SKM-1 (cell line): Measurements from ENCODE around the gene PLD4.
"Not testable (repeated sequence)": the region's sequence is repeated elsewhere in the genome, so short reads cannot be mapped to it uniquely, and the experiment has no call there.

Experiments
- DNase-seq: peaks from one replicate; lab custom pipeline; 2025; ENCODE audit not compliant: unreplicated experiment; lab: John Stamatoyannopoulos, UW

PLD4 gene, protein sequence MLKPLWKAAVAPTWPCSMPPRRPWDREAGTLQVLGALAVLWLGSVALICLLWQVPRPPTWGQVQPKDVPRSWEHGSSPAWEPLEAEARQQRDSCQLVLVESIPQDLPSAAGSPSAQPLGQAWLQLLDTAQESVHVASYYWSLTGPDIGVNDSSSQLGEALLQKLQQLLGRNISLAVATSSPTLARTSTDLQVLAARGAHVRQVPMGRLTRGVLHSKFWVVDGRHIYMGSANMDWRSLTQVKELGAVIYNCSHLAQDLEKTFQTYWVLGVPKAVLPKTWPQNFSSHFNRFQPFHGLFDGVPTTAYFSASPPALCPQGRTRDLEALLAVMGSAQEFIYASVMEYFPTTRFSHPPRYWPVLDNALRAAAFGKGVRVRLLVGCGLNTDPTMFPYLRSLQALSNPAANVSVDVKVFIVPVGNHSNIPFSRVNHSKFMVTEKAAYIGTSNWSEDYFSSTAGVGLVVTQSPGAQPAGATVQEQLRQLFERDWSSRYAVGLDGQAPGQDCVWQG

GRCh38 chr14:104924421-104925213 lies at the start of gene PLD4:
Gene PLD4 (plus strand): TSS chr14:104924879. CDS start chr14:104927141, 2,262 bp downstream.
- peak; percentile 32 for DNase-seq

DNA sequence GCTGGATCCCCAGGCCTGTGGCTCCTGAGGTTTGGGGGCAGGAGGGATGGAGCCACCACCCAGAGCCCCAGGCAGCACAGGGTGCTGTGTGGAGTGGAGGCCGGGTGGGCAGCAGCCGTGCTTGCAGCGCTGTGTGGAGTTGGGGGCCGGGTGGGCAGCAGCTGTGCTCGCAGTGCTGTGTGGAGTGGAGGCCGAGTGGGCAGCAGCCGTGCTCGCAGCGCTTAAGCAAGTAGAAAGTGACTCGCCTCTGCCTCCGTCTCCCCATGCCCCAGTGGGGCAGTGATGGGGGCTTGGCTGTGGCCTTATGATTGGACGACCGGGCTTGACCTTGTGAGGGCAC lies 49.3 kb upstream of the PLD4 start:
- no peak for DNase-seq

DNA sequence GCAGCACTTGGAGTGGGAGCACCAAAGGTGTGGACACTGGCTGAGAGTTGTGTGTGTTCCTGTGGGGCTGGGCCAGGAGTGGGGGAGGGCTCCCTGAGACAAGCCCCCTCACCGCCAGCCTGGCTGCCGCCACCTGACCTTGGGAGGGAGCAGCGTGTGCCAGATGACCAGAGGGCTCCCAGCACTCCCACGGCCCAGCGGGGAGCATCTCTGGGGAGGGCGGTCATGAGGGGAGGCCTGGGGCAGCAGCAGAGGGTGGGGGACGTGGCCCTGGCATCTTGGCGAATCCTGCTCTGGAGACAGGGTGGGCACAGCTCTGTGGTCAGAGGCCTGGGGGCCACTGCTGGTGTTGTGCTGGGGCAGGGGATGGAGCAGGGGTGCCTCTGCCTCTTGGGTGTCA lies 48.9 kb upstream of the PLD4 start:
- DNase-seq: no peak

DNA sequence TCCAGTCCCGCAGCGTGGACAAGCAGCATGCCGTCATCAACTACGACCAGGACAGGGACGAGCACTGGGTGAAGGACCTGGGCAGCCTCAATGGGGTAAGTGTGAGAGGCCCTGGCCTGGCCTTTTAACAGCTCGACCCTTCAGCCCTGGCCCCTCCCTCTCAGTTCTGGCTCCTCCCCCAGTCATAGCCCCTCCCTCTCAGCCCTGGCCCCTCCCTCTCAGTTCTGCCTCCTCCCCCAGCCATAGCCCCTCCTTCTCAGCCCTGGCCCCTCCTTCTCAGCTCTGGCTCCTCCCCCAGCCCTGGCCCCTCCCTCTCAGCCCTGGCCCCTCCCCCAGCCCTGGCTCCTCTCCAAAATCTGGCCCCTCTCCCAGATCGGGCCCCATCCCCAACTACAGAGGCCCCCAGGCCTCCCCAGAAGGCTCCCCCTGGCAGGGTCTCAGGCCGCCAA lies 48.4 kb upstream of the PLD4 start:
- DNase-seq: peak; percentile 3

DNA sequence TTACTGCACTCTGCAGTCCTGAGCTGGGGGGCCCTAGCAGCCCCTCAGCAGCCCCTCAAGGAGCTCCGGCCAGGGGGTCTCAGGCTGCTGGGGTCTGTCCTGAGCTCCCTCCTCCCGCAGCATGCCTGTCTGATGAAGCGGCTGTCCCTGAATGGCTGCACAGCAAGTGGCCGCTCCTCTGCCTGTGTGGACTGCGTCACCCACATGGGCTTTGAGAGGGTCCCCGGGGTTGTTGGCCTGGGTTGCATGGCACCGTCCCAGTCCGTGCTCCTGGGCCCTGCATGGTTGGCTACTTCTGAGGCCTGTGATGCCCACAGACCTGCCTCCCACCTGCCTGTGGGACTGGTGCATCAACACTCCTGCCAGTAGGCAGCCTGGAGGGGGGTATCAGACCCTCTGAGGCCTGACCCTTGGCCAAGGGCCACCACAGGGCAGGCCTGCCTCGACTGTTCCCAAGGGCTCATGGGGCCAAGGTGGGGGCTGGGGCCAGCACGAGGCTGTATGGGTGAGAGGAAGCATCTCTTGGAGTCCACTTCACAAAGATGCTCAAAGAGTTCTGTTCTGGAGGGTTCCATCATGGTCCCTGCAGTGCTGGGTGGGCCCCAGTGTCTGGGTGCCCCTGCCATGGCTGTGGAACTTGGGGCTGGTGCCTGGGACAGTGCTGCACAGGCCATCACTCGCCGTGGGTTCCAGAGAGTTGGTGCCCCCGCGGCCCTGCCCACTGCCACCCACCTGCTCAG lies 47.4 kb upstream of the PLD4 start:
- DNase-seq: no peak

GRCh38 chr14:104877806-104878550 lies 46.7 kb upstream of the PLD4 start:
- no peak for DNase-seq

DNA sequence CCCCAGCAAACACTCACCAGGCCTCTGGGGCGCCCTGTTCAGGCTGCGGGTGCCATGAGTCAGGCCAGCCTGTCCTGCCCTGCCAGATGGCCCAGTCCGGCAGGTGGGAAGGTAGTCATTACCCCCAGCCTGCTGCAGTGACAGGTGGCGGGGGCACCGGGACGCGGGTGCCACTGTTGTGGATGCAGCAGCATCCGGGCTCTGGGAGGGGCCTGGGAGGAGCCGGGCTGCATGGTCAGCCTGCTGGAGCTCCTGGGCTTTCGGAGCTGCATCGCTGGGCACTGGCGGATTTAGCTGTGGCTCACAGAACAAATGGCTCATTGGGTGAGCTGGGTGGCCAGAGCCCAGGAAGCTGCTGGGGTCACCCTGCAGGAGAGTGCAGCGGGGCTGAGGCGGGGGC lies 46.1 kb upstream of the PLD4 start:
- DNase-seq: no peak

- no peak for DNase-seq
Measured at GRCh38 chr14:104879201-104879982, 45.3 kb upstream of the PLD4 start.

GRCh38 chr14:104879983-104880565 lies 44.6 kb upstream of the PLD4 start:
- DNase-seq: no peak

- DNase-seq: no peak
Measured at GRCh38 chr14:104880584-104881210, 44.0 kb upstream of the PLD4 start.

DNA sequence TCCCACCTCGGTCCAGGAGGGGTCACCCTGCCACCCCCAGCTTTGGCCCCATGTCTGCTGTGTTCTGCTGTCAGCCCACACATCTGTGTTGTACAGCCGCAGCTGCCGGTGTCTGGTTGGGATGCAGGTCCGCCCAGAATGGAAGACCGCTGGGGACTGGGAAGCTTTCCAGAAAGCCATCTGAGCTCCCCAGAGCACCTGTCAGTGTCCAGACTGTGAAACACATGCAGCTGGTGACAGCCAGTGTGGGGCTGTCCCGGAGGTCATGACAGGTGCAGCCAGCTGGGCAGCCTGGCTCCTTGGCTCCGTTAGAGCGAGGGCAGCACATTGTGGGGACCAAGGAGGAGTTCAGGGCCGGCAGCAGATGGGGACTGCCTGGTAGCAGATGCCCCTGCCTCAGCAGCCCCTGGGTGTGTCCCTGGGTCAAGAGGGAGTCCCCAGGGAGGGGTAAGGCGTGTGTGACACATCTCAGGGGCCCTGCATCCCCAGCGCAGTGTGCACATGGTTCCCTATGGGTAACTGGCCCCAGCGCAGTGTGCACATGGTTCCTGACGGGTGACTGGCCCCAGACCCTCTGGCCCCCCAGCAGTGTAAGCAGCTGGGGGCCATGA lies 43.2 kb upstream of the PLD4 start:
- no peak for DNase-seq

DNA sequence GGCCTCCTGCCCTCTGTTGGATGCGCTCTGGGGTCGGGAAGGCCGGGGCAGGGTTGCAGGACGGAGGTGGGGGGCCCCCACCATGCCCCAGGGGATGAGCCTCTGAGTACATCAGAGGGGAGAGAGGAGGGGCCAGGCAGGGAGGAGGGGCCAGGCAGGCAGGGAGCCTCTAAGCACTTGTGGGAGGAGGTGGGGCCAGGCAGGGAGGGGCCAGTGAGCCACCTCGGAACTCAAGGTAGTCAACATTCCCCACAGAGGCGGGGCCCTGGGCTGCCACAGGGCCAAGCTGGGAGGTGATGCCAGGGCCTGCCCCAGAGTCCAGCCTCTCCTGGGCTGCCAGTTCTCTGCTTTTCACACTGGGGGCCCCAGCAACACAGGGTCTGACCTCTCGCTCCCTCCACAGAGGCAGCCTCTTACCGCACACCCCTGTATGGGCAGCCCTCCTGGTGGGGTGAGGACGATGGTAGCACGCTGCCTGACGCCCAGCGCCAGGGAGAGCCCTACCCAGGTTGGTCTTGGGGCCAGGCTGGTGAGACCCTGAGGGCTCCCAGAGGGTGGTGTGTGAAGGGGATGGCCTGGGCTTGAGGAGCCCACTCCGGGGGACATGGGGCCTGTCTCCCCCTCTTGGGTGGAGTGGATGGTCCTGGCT lies 42.2 kb upstream of the PLD4 start:
- DNase-seq: no peak

- DNase-seq: no peak
Measured at GRCh38 chr14:104882991-104883660, 41.6 kb upstream of the PLD4 start.

- no peak for DNase-seq
Measured at GRCh38 chr14:104883681-104884361, 40.9 kb upstream of the PLD4 start.

- not testable (repeated sequence) for DNase-seq
Measured at GRCh38 chr14:104884381-104884780, 40.3 kb upstream of the PLD4 start.

DNA sequence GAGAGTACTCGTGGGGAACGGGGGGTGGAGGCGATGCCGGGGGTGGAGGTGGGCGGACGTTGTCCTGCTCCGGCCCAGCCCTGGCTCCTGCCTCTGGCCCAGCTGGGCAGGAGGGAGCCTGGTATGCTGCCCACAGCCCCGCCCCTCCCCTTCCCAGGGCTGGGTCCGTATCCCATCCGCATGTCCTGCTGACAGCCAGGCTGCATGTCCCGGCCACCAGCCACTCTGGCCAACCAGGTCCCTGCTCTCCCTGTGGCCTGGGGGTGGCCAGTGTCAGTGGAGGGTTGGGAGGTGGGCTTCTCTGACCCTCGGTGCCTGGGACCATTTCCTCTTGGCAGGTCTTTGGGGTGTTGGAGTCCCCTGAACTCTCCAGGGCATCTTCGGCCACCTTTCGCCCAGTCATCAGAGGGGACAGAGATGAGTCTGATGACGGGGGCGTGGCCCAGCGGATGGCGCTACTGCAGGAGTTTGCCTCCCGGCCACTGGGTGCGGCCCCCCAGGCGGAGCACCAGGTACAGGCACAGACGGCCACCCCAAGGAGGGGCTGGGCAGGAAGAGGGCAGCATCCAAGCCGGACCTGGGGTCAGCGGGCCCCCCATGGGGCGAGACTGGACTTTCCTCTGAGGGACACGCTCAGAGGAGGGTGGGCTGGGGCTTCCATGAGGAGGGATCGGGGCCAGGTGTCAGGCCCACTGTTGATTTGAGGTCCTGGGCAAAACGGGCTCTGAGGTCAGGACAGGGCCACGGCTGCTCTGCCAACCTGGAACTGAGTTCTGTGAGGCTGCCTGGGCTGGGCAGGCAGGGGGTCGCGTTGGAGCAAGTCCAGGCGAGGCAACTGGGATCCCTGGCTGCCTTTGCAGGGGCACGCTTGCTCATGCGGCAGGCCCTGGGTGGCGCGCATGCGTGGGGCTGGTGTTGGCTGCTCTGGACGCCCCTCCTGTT lies 39.4 kb upstream of the PLD4 start:
- DNase-seq: no peak
